ENCODE measurements around the gene DUSP9. TPM values are rescaled to one million over a fixed set of nuclear protein-coding genes. Genes with fewer than 3 reads are reported as not detected.
A peak's percentile ranks its signal among the peaks of the same experiment; 100 is the strongest.

The DUSP9 gene
- total and polyA plus RNA-seq, 5 donors, result 0.14 TPM; not detected in 4

DNA sequence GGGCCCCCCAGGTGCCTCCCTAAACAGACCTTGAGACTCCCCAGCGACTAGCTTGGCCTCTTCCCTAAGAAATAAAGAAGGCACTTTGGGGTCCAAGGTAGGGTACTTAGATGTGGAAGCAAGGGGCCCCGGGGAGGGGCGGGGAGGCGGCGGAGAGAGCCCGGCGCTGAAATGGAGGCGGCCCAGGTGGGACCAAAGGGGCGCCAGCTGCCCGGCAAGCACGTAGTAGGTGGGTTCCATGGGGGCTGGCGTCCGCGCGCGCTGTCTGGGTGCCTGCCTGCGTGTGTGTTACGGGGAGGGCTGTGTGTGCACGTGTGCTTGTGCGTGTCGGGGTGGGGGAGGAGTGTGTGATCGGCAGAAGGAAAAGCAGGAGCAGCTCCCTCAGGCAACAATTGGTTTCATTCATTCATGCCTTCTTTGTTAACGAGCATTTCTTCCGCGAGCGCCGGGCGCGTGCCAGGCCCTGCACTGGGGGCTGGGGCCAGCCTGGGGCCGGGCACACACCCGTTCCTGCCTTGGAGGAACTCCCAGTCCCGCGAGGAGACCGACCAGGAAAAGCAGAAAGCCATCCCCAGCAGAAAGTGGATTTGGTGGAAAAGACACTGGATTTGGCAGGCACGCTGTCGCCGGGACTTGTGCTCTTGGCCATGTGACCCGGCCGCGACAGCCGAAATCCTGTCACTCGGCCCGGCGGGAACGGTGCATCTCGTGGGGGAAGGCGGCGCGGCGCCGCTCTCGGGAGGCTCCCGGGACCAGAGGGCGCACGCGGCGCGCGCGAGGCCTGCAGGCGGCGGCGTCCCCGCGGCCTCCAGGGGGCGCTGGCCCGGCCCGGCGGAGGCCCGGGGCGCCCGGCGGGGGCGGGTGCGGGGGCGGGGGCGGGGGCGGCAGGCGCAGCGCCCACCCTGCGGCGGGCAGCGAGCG lies 3.3 kb upstream of the DUSP9 start:
- 2% methylated on average over 70 of the region's 84 CpGs for whole genome bisulfite sequencing
- H3K4me3 ChIP-seq (ENCODE audit: low read length), result no peak overlapping the region
- intact Hi-C loops (cut with DNase I), result loop anchor here in 1 of 4 donors (10.0 kb wide), 1 partner anchor 89 kb away; no protein-coding TSS in a partner anchor
- no peaks in the 10 kb centered on the region for H3K27me3 ChIP-seq (ENCODE audit: control insufficient read depth, insufficient read depth)
- ATAC-seq, result no peak
- H3K4me1 ChIP-seq (ENCODE audit: control insufficient read depth, insufficient read depth, low read length), result no peaks in the 10 kb centered on the region
- DNase-seq, result peak in 1 of 3 donors; percentile 77
- no peaks in the 10 kb centered on the region for H3K9me3 ChIP-seq (ENCODE audit: control insufficient read depth, low read length)
- no peak overlapping the region for H3K27ac ChIP-seq (ENCODE audit: low read length)

DNA sequence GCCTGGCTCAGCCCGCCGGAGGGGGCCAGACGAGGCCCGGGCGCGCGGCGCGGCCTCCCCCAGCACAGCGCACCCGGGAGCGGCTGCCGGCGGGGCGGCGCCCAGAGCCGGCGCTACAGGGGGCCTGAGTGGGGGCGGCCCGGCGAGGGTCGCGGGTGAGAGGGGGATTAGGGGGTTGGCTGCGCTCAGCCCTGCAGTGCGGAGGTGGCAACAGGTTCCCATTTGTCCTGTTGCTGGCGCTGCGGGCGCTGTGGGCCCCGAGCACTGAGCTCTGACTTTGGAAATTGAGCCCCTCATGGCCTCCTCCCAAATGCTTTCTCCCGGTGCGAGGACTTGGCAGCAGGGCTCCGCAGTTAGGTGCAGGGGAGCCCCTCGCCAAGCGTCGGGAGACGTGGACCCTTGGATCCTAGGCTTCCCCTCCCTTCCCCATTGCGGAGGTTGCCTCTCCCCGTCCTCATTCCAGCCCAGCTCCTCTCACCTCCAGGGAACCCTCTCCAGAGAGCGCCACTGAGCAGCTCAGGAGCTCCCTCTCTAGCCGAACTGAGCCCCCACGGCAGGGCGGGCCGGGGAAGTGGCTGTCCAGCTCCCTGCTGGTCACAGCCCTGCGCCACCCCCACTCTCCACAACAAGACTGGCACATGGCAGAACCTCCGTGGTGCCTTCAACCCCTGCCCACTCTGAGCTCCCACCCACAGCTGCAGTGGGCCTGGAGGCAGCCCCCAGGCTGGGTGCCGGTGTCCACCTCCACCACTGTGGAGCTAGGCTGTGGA lies 2.5 kb upstream of the DUSP9 start:
- H3K27ac ChIP-seq (ENCODE audit: low read length), result no peak overlapping the region
- H3K4me1 ChIP-seq (ENCODE audit: control insufficient read depth, insufficient read depth, low read length), result no peaks in the 10 kb centered on the region
- no peaks in the 10 kb centered on the region for H3K27me3 ChIP-seq (ENCODE audit: control insufficient read depth, insufficient read depth)
- H3K4me3 ChIP-seq (ENCODE audit: low read length), result no peak overlapping the region
- peak in 1 of 3 donors; percentile 60 for DNase-seq
- intact Hi-C loops (cut with DNase I), result loop anchor here in 1 of 4 donors (10.0 kb wide), 1 partner anchor 90 kb away; no protein-coding TSS in a partner anchor
- no peak for ATAC-seq
- WGBS, result 5% methylated on average over 31 of the region's 46 CpGs
- no peaks in the 10 kb centered on the region for H3K9me3 ChIP-seq (ENCODE audit: control insufficient read depth, low read length)

DNA sequence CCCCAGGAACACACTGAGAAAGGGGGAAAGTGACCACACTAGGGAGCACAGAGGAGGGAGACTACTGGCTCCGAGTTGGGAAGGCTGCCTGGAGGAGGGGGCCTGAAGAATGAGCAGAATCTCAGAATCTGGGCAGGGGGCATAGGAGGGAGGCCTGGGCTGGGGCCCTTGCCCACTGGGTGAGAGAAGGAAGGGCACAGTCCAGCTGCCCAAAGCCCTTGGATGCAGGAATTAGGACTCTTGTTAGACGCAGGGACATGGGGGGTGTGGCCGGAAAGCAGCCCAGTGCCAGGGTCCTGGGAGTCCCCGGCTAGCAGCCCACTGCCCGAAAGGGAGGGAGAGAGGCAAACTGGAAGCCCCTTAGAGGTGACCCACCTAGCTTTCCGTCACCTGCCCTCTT lies 1.9 kb upstream of the DUSP9 start:
- Histone ChIP-seq H3K4me1 (ENCODE audit: control insufficient read depth, insufficient read depth, low read length) (no peaks in the 10 kb centered on the region), H3K27me3 (ENCODE audit: control insufficient read depth, insufficient read depth) (no peaks in the 10 kb centered on the region), H3K9me3 (ENCODE audit: control insufficient read depth, low read length) (no peaks in the 10 kb centered on the region), H3K27ac (ENCODE audit: low read length) (no peak overlapping the region), H3K4me3 (ENCODE audit: low read length) (no peak overlapping the region)
- DNase-seq (no peak), ATAC-seq (no peak)
- intact Hi-C loops (cut with DNase I), result loop anchor here in 1 of 4 donors (10.0 kb wide), 1 partner anchor 90 kb away; no protein-coding TSS in a partner anchor
- WGBS, result 51% methylated on average over 6 of the region's 6 CpGs

DNA sequence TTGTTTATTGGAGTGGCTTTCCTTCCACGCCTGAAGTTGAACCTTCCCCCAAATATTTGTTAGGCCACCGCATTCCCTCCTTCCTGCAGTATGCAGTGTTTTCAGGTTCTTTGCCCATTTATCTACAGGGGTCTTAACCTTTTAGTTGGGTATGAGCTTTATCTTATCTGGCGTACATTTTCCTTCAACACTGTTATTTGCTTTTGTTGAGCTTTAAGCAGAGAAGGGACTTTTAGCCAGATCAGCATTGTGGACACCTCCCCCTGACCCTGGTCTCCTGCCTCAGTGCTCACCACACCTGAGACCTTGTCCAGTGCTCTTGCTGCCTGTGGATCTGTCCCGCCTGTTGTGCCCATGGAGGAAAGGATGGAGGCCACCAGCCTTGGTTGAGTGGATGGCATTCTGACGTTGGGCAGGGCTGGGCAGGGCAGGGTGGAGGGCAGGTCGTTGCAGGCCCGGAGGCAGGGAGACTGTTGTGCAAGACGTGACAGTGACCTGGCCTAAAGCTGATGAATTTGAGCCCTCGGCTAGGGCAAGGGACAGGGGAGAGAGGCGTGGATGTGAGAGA lies 998 bp upstream of the DUSP9 start:
- no peaks in the 10 kb centered on the region for H3K27me3 ChIP-seq (ENCODE audit: control insufficient read depth, insufficient read depth)
- H3K27ac ChIP-seq (ENCODE audit: low read length), result no peak overlapping the region
- ATAC-seq (no peak), DNase-seq (peak in 1 of 3 donors; percentile 12)
- no peak overlapping the region for H3K4me3 ChIP-seq (ENCODE audit: low read length)
- WGBS, result 58% methylated on average over 10 of the region's 10 CpGs
- H3K4me1 ChIP-seq (ENCODE audit: control insufficient read depth, insufficient read depth, low read length), result no peaks in the 10 kb centered on the region
- intact Hi-C loops (cut with DNase I), result loop anchor here in 1 of 4 donors (10.0 kb wide), 1 partner anchor 91 kb away; no protein-coding TSS in a partner anchor
- H3K9me3 ChIP-seq (ENCODE audit: control insufficient read depth, low read length), result no peaks in the 10 kb centered on the region

DNA sequence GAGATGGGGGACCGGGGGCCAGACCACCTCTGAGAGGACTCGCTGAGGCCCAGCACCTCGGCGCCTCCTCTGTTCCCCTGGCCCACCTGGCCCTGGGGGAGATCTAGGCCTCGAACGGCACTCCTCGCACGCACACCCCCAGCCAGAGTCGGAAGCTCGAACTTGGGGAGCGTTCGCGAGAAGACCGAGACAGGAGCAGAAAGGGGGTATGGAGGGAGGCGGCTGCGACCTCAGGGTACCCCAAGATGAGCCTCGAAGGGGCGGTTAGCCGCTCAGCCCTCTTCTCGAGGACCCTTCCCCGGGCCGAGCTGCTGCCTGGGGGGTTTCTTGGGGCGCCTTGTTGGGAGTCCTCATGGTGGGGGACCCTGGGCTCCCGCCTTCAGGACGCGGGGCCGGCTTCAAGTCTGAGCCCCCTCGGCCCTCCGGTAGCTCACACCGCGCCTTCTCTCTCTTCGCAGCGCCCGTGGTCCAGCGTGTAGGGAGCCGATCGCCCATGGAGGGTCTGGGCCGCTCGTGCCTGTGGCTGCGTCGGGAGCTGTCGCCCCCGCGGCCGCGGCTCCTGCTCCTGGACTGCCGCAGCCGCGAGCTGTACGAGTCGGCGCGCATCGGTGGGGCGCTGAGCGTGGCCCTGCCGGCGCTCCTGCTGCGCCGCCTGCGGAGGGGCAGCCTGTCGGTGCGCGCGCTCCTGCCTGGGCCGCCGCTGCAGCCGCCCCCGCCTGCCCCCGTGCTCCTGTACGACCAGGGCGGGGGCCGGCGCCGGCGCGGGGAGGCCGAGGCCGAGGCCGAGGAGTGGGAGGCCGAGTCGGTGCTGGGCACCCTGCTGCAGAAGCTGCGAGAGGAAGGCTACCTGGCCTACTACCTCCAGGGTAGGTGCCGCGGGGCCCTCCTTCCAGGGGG lies 706 bp downstream of the DUSP9 start:
- Histone ChIP-seq H3K4me1 (ENCODE audit: control insufficient read depth, insufficient read depth, low read length) (no peaks in the 10 kb centered on the region), H3K4me3 (ENCODE audit: low read length) (peak overlapping the region; percentile 27), H3K27me3 (ENCODE audit: control insufficient read depth, insufficient read depth) (no peaks in the 10 kb centered on the region), H3K9me3 (ENCODE audit: control insufficient read depth, low read length) (no peaks in the 10 kb centered on the region), H3K27ac (ENCODE audit: low read length) (no peak overlapping the region)
- 6% methylated on average over 85 of the region's 85 CpGs for WGBS
- intact Hi-C loops (cut with DNase I), result loop anchor here in 1 of 4 donors (10.0 kb wide), 1 partner anchor 93 kb away; no protein-coding TSS in a partner anchor
- peak in 1 of 3 donors; percentile 63 for DNase-seq
- ATAC-seq, result no peak

DNA sequence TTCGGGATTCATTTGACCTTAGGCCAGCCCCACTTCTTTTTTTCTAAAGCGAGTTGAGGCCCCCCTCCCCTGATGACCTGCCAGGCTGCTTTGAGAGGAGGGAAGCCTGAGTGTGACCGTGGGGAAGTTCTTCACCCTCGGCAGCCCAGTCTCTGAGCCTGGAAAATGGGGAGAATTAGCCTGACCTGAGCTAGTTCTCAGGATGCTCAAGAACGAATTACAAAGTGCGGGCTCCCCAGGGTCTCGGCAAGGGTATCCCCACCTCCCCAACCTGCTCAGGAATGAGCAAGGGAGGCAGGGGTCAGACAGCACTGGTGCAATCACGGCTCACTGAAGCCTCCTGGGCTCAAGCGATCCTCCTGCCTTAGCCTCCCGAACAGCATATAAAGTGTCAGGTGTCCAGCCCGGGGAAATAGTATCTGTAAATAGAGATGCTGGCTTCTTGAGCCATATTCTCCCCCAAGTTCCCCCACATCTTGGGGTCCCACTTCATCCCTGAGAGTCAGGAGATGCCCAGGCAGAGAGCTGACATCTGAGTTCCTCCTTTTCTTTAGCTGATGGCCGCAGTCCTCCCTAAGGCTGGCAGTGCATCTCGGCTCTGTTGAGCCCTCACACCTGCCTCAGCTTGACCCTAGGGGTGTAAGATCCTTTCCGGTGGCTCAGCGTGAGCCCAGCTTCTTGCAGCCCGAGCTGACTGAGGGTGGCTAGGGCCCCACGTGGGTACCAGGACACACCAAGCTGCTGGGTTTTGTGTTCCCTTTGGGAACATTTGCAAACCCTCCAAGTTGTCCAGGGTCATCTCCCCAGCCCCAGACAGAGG lies 1.6 kb downstream of the DUSP9 start:
- Histone ChIP-seq H3K27me3 (ENCODE audit: control insufficient read depth, insufficient read depth) (no peaks in the 10 kb centered on the region), H3K4me1 (ENCODE audit: control insufficient read depth, insufficient read depth, low read length) (no peaks in the 10 kb centered on the region), H3K4me3 (ENCODE audit: low read length) (no peak overlapping the region), H3K27ac (ENCODE audit: low read length) (no peak overlapping the region), H3K9me3 (ENCODE audit: control insufficient read depth, low read length) (no peaks in the 10 kb centered on the region)
- ATAC-seq (no peak), DNase-seq (peak in 1 of 3 donors; percentile 29)
- 72% methylated on average over 17 of the region's 17 CpGs for WGBS
- intact Hi-C loops (cut with DNase I), result loop anchor here in 1 of 4 donors (10.0 kb wide), 1 partner anchor 94 kb away; no protein-coding TSS in a partner anchor

DNA sequence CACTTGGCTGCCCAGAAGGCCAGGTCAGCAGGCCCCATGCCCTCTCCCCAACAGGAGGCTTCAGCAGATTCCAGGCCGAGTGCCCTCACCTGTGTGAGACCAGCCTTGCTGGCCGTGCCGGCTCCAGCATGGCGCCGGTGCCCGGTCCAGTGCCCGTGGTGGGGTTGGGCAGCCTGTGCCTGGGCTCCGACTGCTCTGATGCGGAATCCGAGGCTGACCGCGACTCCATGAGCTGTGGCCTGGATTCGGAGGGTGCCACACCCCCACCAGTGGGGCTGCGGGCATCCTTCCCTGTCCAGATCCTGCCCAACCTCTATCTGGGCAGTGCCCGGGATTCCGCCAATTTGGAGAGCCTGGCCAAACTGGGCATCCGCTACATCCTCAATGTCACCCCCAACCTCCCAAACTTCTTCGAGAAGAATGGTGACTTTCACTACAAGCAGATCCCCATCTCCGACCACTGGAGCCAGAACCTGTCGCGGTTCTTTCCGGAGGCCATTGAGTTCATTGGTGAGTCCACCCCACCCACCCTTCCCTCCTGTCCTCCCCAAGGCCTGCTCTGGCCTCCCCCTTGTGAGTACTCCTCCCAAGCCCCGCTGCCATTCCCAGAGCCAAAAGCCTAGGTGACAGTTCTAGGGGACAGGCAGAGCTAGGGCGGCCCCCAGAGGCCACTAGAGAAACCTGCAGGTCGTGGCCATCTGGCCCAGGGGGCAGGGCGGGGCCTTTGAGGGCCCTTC lies 2.3 kb downstream of the DUSP9 start:
- Histone ChIP-seq H3K27me3 (ENCODE audit: control insufficient read depth, insufficient read depth) (no peaks in the 10 kb centered on the region), H3K9me3 (ENCODE audit: control insufficient read depth, low read length) (no peaks in the 10 kb centered on the region), H3K4me1 (ENCODE audit: control insufficient read depth, insufficient read depth, low read length) (no peaks in the 10 kb centered on the region), H3K4me3 (ENCODE audit: low read length) (no peak overlapping the region), H3K27ac (ENCODE audit: low read length) (no peak overlapping the region)
- DNase-seq (peak in 1 of 3 donors; percentile 62), ATAC-seq (peak; percentile 40 to 64)
- intact Hi-C loops (cut with DNase I), result loop anchor here in 1 of 4 donors (10.0 kb wide), 1 partner anchor 95 kb away; no protein-coding TSS in a partner anchor
- 85% methylated on average over 26 of the region's 26 CpGs for WGBS

DNA sequence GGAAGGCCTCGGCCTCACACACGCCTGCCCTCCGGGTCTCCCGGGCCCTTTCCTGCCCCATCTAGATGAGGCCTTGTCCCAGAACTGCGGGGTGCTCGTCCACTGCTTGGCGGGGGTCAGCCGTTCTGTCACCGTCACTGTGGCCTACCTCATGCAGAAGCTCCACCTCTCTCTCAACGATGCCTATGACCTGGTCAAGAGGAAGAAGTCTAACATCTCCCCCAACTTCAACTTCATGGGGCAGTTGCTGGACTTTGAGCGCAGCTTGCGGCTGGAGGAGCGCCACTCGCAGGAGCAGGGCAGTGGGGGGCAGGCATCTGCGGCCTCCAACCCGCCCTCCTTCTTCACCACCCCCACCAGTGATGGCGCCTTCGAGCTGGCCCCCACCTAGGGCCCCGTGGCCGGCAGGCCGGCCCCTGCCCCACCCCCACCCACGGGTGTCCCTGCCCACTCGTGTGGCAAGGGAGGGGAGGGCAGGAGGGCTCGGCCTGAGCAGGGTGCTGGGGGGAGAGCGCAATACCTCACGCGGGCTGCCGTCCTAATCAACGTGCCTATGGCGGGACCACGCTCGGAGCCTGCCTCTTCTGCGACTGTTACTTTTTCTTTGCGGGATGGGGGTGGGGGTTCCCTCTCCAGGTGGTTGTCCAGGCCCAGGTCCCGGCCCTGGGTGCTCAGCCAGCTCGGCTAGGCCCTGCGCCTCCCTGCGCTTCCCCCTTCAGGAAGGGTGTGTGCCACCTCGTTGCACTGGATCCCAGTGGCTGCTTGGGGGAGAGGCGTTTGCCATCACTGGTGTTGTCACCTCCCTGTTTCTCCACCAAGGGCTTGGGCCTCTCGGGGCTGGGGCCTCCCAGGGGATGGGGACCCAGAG lies 3.1 kb downstream of the DUSP9 start:
- H3K4me1 ChIP-seq (ENCODE audit: control insufficient read depth, insufficient read depth, low read length), result no peaks in the 10 kb centered on the region
- no peak overlapping the region for H3K27ac ChIP-seq (ENCODE audit: low read length)
- 75% methylated on average over 41 of the region's 41 CpGs for WGBS
- ATAC-seq (no peak), DNase-seq (peak in 1 of 3 donors; percentile 62)
- H3K27me3 ChIP-seq (ENCODE audit: control insufficient read depth, insufficient read depth), result no peaks in the 10 kb centered on the region
- intact Hi-C loops (cut with DNase I), result loop anchor here in 1 of 4 donors (10.0 kb wide), 1 partner anchor 95 kb away; no protein-coding TSS in a partner anchor
- no peak overlapping the region for H3K4me3 ChIP-seq (ENCODE audit: low read length)
- no peaks in the 10 kb centered on the region for H3K9me3 ChIP-seq (ENCODE audit: control insufficient read depth, low read length)
